BLaER1 (cell line): Measurements from ENCODE around the gene KLHL1.

Experiments
- H3K27ac ChIP-seq: shearing (Covaris generic); formaldehyde crosslinking; 2 replicates; pipeline ENCODE4 v1.8.1; 2022
- H3K27me3 ChIP-seq: shearing (Covaris generic); formaldehyde crosslinking; 2 replicates; pipeline ENCODE4 v1.8.1; 2022
- H3K36me3 ChIP-seq: shearing (Covaris generic); formaldehyde crosslinking; 2 replicates; pipeline ENCODE4 v1.8.1; 2022
- H3K4me1 ChIP-seq: shearing (Covaris generic); formaldehyde crosslinking; 2 replicates; pipeline ENCODE4 v1.8.1; 2022
- H3K4me2 ChIP-seq: shearing (Covaris generic); formaldehyde crosslinking; 2 replicates; pipeline ENCODE4 v1.8.1; 2022
- H3K4me3 ChIP-seq: shearing (Covaris generic); formaldehyde crosslinking; 2 replicates; pipeline ENCODE4 v1.8.1; 2022
- H3K9ac ChIP-seq: shearing (Covaris generic); formaldehyde crosslinking; 2 replicates; pipeline ENCODE4 v1.8.1; 2022
- H3K9me3 ChIP-seq: shearing (Covaris generic); formaldehyde crosslinking; 2 replicates; pipeline ENCODE4 v1.8.1; 2022
- H4K20me1 ChIP-seq: shearing (Covaris generic); formaldehyde crosslinking; 2 replicates; pipeline ENCODE4 v1.8.1; 2022
- Cebpa-rat ChIP-seq: shearing (Covaris generic); IDR thresholded peaks from 2 replicates; pipeline ENCODE4 v1.8.1; 2022

Gene KLHL1

GRCh38 chr13:69955271-69955670 lies 153.0 kb downstream of the KLHL1 start:
- no peaks in the 10 kb centered on the region for H4K20me1 ChIP-seq
- H3K4me2 ChIP-seq = no peak overlapping the region
- no peak overlapping the region for H3K27ac ChIP-seq
- 0 out of 2 replicates have a peak, but pooled peaks cover 4% of the 10 kb centered on the region for H3K4me1 ChIP-seq
- H3K9ac ChIP-seq = no peak overlapping the region
- no peaks in the 10 kb centered on the region for H3K27me3 ChIP-seq
- no peak overlapping the region for H3K4me3 ChIP-seq
- no peaks in the 10 kb centered on the region for H3K9me3 ChIP-seq
- no peaks in the 10 kb centered on the region for H3K36me3 ChIP-seq
- no peak for TF ChIP-seq Cebpa-rat

- H3K9ac ChIP-seq = no peak overlapping the region
- H3K36me3 ChIP-seq = no peaks in the 10 kb centered on the region
- H3K4me3 ChIP-seq = no peak overlapping the region
- peaks cover 9% of the 10 kb centered on the region; the same call in 1 of the 2 replicates for H3K4me1 ChIP-seq
- no peaks in the 10 kb centered on the region for H3K9me3 ChIP-seq
- no peak for TF ChIP-seq Cebpa-rat
- H3K27me3 ChIP-seq = no peaks in the 10 kb centered on the region
- no peaks in the 10 kb centered on the region for H4K20me1 ChIP-seq
- H3K4me2 ChIP-seq = no peak overlapping the region
- no peak overlapping the region for H3K27ac ChIP-seq
These were observed 156.8 kb downstream of the KLHL1 start for GRCh38 chr13:69951412-69951811.

GRCh38 chr13:69950160-69950559 lies 158.1 kb downstream of the KLHL1 start:
- Histone ChIP-seq H3K4me1 (peaks cover 9% of the 10 kb centered on the region; the same call in 1 of the 2 replicates), H3K4me2 (no peak overlapping the region), H3K27me3 (no peaks in the 10 kb centered on the region), H3K9ac (no peak overlapping the region), H3K27ac (no peak overlapping the region), H4K20me1 (no peaks in the 10 kb centered on the region), H3K9me3 (no peaks in the 10 kb centered on the region), H3K36me3 (no peaks in the 10 kb centered on the region), H3K4me3 (no peak overlapping the region)
- no peak for TF ChIP-seq Cebpa-rat

- Histone ChIP-seq H3K9ac (no peak overlapping the region), H3K27me3 (no peaks in the 10 kb centered on the region), H3K4me2 (peak overlapping the region; percentile 15; the same call in 1 of the 2 replicates), H4K20me1 (no peaks in the 10 kb centered on the region), H3K9me3 (no peaks in the 10 kb centered on the region), H3K4me3 (no peak overlapping the region), H3K27ac (no peak overlapping the region), H3K4me1 (peaks cover 9% of the 10 kb centered on the region; the same call in 1 of the 2 replicates), H3K36me3 (no peaks in the 10 kb centered on the region)
- no peak for TF ChIP-seq Cebpa-rat
These were observed 160.2 kb downstream of the KLHL1 start for GRCh38 chr13:69948016-69948415.

- Histone ChIP-seq H3K4me3 (no peak overlapping the region), H3K4me1 (peaks cover 9% of the 10 kb centered on the region; the same call in 1 of the 2 replicates), H3K9me3 (no peaks in the 10 kb centered on the region), H3K27ac (no peak overlapping the region), H3K4me2 (peak overlapping the region; percentile 15; the same call in 1 of the 2 replicates), H4K20me1 (no peaks in the 10 kb centered on the region), H3K9ac (no peak overlapping the region), H3K27me3 (no peaks in the 10 kb centered on the region), H3K36me3 (no peaks in the 10 kb centered on the region)
- no peak for TF ChIP-seq Cebpa-rat
These were observed 160.7 kb downstream of the KLHL1 start for GRCh38 chr13:69947582-69947981.

GRCh38 chr13:69946511-69946910 lies 161.7 kb downstream of the KLHL1 start:
- Histone ChIP-seq H4K20me1 (no peaks in the 10 kb centered on the region), H3K4me3 (no peak overlapping the region), H3K4me1 (peaks cover 9% of the 10 kb centered on the region; the same call in 1 of the 2 replicates), H3K4me2 (no peak overlapping the region), H3K27ac (no peak overlapping the region), H3K27me3 (no peaks in the 10 kb centered on the region), H3K36me3 (no peaks in the 10 kb centered on the region), H3K9me3 (no peaks in the 10 kb centered on the region), H3K9ac (no peak overlapping the region)
- TF ChIP-seq Cebpa-rat = no peak

- H3K4me3 ChIP-seq = no peak overlapping the region
- no peak for TF ChIP-seq Cebpa-rat
These were observed 173.2 kb downstream of the KLHL1 start for GRCh38 chr13:69935043-69935442.

GRCh38 chr13:69928262-69928661 lies 180.0 kb downstream of the KLHL1 start:
- H3K4me2 ChIP-seq = no peak overlapping the region
- H3K4me1 ChIP-seq = no peaks in the 10 kb centered on the region
- H4K20me1 ChIP-seq = no peaks in the 10 kb centered on the region
- no peak for TF ChIP-seq Cebpa-rat
- H3K9ac ChIP-seq = no peak overlapping the region
- no peak overlapping the region for H3K4me3 ChIP-seq
- H3K27ac ChIP-seq = no peak overlapping the region
- no peaks in the 10 kb centered on the region for H3K36me3 ChIP-seq
- H3K9me3 ChIP-seq = peaks cover 14% of the 10 kb centered on the region
- no peaks in the 10 kb centered on the region for H3K27me3 ChIP-seq

More at GRCh38 chr13:69935043-69935442, 173.2 kb downstream of the KLHL1 start:
- no peaks in the 10 kb centered on the region for H3K27me3 ChIP-seq
- H3K9ac ChIP-seq = no peak overlapping the region
- no peak overlapping the region for H3K4me2 ChIP-seq
- no peaks in the 10 kb centered on the region for H3K9me3 ChIP-seq
- no peaks in the 10 kb centered on the region for H4K20me1 ChIP-seq
- no peaks in the 10 kb centered on the region for H3K4me1 ChIP-seq
- no peaks in the 10 kb centered on the region for H3K36me3 ChIP-seq
- H3K27ac ChIP-seq = no peak overlapping the region

GRCh38 chr13:69921156-69921555 lies 187.1 kb downstream of the KLHL1 start:
- no peaks in the 10 kb centered on the region for H3K27me3 ChIP-seq
- H3K4me1 ChIP-seq = no peaks in the 10 kb centered on the region
- peaks cover 14% of the 10 kb centered on the region for H3K9me3 ChIP-seq
- no peaks in the 10 kb centered on the region for H4K20me1 ChIP-seq
- no peaks in the 10 kb centered on the region for H3K36me3 ChIP-seq
- no peak overlapping the region for H3K9ac ChIP-seq
- TF ChIP-seq Cebpa-rat = no peak
- no peak overlapping the region for H3K4me3 ChIP-seq
- no peak overlapping the region for H3K27ac ChIP-seq
- no peak overlapping the region for H3K4me2 ChIP-seq

GRCh38 chr13:69912630-69913029 lies 195.6 kb downstream of the KLHL1 start:
- no peaks in the 10 kb centered on the region for H3K27me3 ChIP-seq
- H3K4me3 ChIP-seq = no peak overlapping the region
- TF ChIP-seq Cebpa-rat = no peak
- peaks cover 21% of the 10 kb centered on the region for H3K4me1 ChIP-seq
- peak overlapping the region; percentile 76 for H3K27ac ChIP-seq
- H3K4me2 ChIP-seq = peak overlapping the region; percentile 77
- no peaks in the 10 kb centered on the region for H3K9me3 ChIP-seq
- no peak overlapping the region for H3K9ac ChIP-seq
- H3K36me3 ChIP-seq = no peaks in the 10 kb centered on the region
- H4K20me1 ChIP-seq = no peaks in the 10 kb centered on the region

- no peaks in the 10 kb centered on the region for H3K27me3 ChIP-seq
- peaks cover 21% of the 10 kb centered on the region for H3K4me1 ChIP-seq
- no peak overlapping the region for H3K4me3 ChIP-seq
- H3K9ac ChIP-seq = no peak overlapping the region
- no peak overlapping the region for H3K4me2 ChIP-seq
- H4K20me1 ChIP-seq = no peaks in the 10 kb centered on the region
- no peak overlapping the region for H3K27ac ChIP-seq
- H3K9me3 ChIP-seq = no peaks in the 10 kb centered on the region
- no peaks in the 10 kb centered on the region for H3K36me3 ChIP-seq
- TF ChIP-seq Cebpa-rat = no peak
These were observed 197.5 kb downstream of the KLHL1 start for GRCh38 chr13:69910800-69911199.
